GM19351 (cell line): ENCODE data around the gene RSPRY1.

ENCODE experiments used
- ATAC-seq: cut with Tn5 transposase; IDR thresholded peaks from one replicate; pipeline ENCODE4 v1.9.1; 2021; ENCODE audit warnings: mild to moderate bottlenecking, moderate library complexity; ENCODE audit not compliant: unreplicated experiment

Gene RSPRY1

GRCh38 chr16:57185945-57186871, at the start of gene RSPRY1, which contains the start of gene PSME3IP1:
RSPRY1 (plus strand) TSS chr16:57186329; CDS start chr16:57204659, 18,330 bp downstream.
PSME3IP1 (minus strand) TSS chr16:57186039; CDS start chr16:57173854, 12,185 bp downstream.
- ATAC-seq, result peak; percentile 86

- ATAC-seq, result no peak
These were observed 49.1 kb upstream of the RSPRY1 start for GRCh38 chr16:57137043-57137442.

DNA sequence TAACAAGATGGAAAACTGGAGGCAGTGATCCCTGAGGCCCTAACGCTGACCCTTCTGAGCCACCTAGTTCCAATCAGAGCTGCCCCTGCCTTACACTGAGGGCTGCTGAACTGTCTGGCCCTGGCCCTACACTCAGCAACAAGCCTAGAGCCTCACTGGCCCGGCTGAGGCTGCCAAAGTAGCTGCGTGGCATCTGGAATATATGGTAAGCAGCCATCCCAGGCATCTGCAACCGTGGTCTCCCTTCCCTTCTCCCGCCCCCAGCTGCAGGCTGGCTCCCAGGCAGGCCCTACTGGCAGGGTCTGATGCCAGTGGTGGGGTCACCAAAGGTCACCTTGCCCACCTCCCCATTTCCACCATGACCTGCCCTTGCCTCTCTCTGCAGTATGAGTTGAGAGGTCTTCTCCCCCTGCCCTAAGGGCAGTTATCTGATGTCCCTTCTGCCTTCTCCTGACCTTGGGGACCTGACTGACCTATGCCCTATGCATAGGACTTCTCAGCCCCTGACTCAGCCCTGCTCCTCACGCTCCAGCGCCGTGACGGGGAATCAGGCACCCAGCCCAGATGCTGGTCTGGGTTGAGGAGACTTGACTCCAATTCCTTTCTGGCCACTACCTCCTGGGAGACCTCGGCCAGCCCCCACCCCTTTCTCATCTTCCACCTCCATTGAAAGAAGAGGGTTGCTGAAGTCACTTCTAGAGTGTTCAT, 48.4 kb upstream of the RSPRY1 start:
- no peak for ATAC-seq

DNA sequence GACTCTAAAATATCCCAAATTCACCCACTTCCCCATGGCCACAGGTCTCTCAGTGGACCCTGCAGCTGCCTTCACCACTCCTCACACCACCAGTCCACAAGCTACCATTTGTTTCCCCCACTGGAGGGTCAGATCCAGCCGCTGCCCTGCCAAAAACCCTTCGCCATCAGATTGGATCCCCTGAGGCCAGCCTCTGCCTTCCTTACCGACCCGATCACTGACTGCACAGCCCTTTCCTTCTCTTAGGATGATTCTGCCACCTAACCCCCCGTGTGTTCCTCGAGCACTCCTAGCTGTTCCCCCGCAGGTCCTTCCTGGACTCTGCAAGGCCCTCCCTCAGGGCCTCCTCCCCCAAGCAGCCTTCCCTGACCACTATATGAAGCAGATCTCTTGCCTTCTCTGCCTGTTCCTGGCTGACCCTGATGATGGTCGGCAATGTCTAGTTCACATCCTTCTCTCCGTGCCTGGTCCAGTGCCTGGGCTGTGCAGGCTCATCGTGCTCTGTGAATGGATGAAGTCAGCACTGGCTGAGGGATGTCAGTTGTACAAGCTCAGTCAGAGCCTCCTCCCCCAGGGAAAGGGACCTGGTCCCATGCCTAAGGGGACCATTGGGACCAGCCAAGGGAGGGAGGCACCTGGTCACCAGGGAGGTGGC, 47.7 kb upstream of the RSPRY1 start:
- ATAC-seq, result no peak

DNA sequence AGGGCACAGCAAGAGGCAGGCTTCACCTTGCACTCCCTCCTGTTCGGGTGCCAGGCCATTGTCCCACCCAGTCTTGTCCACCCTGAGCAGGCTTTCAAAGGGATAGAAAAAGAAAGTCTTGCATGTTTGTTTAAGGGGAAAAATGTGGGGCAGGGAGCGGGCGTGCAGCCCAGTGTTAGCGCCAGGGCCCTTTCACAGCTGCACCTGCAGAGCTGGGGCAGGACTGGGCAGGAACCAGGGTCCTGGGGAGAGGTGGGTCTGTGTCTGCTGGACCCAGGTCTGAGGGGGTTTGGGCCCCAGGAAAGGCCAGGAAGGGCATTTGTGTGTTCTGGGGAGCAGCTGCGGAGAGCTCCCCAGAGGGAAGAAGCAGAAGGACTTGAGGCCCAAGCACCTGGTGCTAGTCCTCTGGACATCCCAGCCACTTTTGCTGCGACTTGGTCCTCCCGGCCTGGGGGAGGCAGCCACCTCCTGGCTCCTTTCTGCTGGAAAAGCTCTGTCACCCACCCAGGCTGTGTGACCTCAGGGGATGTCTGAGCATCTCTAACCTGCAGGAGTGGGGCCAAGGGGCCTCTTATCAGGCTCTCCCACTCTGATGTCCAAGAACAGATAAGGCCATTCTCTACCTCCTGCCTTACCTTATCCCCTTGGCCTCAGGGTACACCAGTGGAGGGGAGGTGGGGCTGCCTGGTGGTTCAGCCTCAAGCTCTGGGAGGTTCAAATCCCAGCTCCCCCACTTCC, 45.0 kb upstream of the RSPRY1 start:
- no peak for ATAC-seq

DNA sequence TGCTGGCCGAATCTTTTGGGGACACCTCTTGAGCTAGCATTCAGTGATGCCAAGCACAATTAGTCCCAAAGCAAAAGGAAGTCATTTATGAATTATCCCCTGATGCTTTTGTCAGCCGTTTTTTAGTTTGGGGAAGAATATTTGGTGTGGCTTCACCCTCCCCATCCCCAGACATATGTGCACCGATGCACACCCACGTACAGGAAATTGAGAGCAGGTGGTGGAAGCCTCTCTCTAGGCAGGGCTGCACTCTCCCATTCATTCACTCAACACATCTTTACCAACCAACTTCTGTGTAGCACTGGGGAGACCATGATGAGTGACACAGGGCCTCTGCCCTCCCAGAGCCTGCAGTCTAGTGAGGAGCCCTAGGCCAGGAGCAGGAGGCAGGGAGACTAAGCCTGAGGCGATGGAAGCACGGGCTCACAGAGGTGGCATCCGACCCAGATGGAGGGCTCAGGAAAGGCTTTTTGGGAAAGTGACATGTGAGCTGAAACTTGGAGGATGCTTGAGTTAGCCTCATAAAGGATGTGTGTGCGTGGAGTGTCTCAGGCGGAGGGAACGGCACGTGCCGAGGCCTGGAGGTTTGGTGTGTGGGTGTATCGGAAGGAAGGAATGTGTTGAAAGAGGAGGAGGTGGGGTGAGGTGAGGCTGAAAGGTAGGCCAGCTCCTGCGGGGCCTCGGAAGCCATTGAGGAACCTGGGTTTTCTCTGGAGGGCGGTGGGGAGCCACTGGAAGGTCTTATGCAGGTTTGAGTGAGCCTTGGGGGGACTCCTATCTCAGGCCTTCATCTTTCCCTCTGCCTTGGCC, 44.1 kb upstream of the RSPRY1 start:
- no peak for ATAC-seq

GRCh38 chr16:57143149-57143921, 42.8 kb upstream of the RSPRY1 start:
- no peak for ATAC-seq

DNA sequence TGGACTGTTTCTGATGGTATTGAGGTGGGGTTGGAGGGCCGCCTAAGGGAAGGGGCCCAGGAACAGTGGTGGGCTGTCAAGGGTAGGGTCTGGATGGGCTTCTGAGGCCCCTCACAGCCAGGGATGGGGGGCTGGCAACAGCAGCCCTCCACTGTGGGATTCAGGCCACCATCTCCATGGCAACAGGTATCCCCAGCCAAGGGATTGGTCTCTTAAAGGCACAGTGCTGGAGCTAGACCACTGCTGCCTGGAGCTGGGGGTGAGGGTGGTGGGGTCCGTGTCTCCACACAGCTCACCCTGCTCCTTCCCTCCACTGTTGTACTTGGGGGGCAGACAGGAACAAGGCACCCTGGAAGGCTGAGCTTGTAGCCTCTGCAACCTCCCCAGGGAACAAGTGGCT, 42.1 kb upstream of the RSPRY1 start:
- ATAC-seq, result no peak

- no peak for ATAC-seq
These were observed 40.8 kb upstream of the RSPRY1 start for GRCh38 chr16:57145046-57146021.

DNA sequence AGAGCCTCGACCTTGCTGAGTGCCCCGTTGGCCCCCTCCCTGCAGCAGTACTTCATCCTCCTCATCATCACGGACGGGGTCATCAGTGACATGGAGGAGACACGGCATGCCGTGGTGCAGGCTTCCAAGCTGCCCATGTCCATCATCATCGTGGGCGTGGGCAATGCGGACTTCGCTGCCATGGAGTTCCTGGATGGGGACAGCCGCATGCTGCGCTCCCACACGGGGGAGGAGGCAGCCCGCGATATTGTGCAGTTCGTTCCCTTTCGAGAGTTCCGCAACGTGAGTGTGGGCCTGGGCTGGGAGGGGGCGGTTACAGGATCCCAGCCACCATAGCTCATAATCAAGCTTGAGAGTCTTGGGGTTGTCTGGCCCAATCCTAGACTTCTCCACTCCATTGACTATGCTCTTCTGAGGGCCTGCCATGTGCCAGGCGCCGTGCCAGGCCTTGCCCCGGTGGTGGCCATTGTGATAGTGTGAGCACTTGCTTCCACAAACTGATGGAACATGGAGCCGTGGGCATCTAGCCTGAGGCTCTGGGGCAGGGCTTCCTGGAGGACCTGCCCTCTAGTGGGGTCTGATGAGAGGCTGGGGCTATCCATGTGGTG, 40.0 kb upstream of the RSPRY1 start:
- ATAC-seq, result no peak

DNA sequence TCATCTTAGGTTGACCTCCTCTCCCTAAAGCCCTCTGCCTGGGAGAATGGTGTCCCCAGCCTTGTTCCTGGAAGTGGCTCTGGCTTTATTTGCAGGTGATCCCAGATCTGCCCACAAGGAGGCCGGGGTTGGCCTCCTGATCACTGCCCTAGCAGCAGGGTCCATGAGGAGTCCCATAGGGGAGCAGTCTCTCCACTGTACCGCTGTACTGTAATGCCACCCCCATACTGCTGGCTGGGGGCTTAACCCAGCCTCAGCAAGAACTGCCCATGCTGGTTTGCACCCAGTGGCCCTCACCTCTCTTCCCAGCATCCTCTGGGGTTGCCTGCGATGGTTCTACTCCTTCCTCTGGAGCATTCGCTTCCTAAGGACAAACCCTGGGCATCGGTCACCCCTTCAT, 39.4 kb upstream of the RSPRY1 start:
- ATAC-seq, result no peak

GRCh38 chr16:57147381-57148221, 38.5 kb upstream of the RSPRY1 start:
- no peak for ATAC-seq

- no peak for ATAC-seq
These were observed 37.6 kb upstream of the RSPRY1 start for GRCh38 chr16:57148481-57148880.

DNA sequence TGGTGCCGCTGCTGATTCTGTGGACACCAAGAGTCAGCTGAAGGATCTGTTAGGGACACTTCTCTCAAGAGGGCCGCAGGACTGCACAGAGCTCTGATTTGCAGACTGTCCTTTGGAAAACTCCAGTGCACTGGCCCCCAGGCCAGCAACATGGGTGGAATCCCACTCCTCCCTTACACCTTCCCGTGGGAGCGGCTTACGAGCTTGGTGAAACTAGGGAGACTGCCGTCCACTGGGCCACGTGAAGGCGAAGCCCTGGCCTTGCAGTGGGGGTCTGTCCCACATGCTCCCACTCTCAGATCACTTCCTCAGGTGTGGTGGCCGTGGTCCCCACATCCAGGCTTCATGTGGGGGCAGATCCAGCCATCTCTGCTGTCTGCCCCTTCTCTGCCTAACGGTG, 36.7 kb upstream of the RSPRY1 start:
- no peak for ATAC-seq

- no peak for ATAC-seq
These were observed 35.3 kb upstream of the RSPRY1 start for GRCh38 chr16:57150682-57151330.

- no peak for ATAC-seq
These were observed 34.8 kb upstream of the RSPRY1 start for GRCh38 chr16:57151369-57151768.
